Measurements from ENCODE around the gene COP1. TPM values are rescaled to one million over a fixed set of nuclear protein-coding genes. Genes with fewer than 3 reads are reported as not detected.

COP1 gene
- total and polyA plus RNA-seq, 10 of the 15 experiments (the other 5 are each of a cell fraction or from before 2014, with no cell fraction given): 17.7 to 49.9 (median 38.7) TPM

Small RNA genes lying within 50 kb of the gene (small RNA-seq; reads per million reads assigned to genes)
- gene RF00066: not detected
- not detected for gene RNU2-12P
- not detected for gene RPS29P5
- 2.5 reads per million, percentile 70 among the genes with 10 or more reads in this experiment for gene SCARNA3
